ENCODE measurements around the gene GRIK4.

DNA sequence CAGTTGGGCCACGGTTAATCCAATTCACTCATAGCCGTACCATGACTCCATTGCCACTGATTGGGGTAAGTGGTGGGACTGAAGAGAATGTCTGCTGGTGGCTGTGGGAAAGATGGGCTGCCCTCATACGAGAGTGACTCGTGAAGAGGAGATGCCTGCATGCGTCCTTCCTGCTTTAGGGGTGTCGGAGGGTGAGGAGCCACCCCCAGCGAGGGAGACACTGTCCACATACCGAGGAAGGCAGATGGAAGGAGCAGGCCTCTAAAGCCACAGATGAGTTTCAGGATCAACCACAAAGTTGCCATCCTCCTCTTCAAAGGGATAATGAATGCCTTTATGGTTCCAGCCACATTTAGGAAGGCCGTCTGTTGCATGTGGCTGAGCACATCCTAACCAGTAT, 83.2 kb downstream of the GRIK4 start:
- TF ChIP-seq, protein P1, sequence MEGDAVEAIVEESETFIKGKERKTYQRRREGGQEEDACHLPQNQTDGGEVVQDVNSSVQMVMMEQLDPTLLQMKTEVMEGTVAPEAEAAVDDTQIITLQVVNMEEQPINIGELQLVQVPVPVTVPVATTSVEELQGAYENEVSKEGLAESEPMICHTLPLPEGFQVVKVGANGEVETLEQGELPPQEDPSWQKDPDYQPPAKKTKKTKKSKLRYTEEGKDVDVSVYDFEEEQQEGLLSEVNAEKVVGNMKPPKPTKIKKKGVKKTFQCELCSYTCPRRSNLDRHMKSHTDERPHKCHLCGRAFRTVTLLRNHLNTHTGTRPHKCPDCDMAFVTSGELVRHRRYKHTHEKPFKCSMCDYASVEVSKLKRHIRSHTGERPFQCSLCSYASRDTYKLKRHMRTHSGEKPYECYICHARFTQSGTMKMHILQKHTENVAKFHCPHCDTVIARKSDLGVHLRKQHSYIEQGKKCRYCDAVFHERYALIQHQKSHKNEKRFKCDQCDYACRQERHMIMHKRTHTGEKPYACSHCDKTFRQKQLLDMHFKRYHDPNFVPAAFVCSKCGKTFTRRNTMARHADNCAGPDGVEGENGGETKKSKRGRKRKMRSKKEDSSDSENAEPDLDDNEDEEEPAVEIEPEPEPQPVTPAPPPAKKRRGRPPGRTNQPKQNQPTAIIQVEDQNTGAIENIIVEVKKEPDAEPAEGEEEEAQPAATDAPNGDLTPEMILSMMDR (IDR thresholded peaks at IDR 0.05): no peak
- no peak for TF ChIP-seq POLR2A (IDR thresholded peaks at IDR 0.05)
